Effector memory CD8-positive, alpha-beta T cell (primary cell): ENCODE measurements around the gene REX1BD.

Source experiments
- ATAC-seq: fragments of 150-1000 bp; cut with Tn5 transposase; replicated peaks from 2 replicates; pipeline ENCODE4 v1.10.0; 2021; ENCODE audit warnings: mild to moderate bottlenecking, moderate library complexity
- DNase-seq, 3 experiments: peaks; one replicate each; pipeline ENCODE4 v3.0.0; 2021
- H3K27ac Mint-ChIP-seq, 2 donors: one replicate each; pipeline ENCODE4 v1.8.0; 2022; ENCODE audit warnings: mild to moderate bottlenecking in 2 of 2, mixed read lengths in 2 of 2, moderate library complexity in 2 of 2
- H3K27me3 Mint-ChIP-seq, 2 donors: one replicate each; pipeline ENCODE4 v1.8.0; 2022; ENCODE audit warnings: mixed read lengths in 2 of 2
- H3K36me3 Mint-ChIP-seq: one replicate; pipeline ENCODE4 v1.8.0; 2022; ENCODE audit warnings: mild to moderate bottlenecking, moderate library complexity, mixed read lengths; ENCODE audit not compliant: insufficient read depth
- H3K4me1 Mint-ChIP-seq, 2 donors: one replicate each; pipeline ENCODE4 v1.8.0; 2022; ENCODE audit warnings: low read depth in 2 of 2, mixed read lengths in 2 of 2
- H3K4me3 Mint-ChIP-seq, 2 donors: one replicate each; pipeline ENCODE4 v1.8.0; 2022; ENCODE audit warnings: mild to moderate bottlenecking in 2 of 2, mixed read lengths in 2 of 2, moderate library complexity in 2 of 2
- H3K9me3 Mint-ChIP-seq, 2 donors: one replicate each; pipeline ENCODE4 v1.8.0; 2022; ENCODE audit warnings: mixed read lengths in 2 of 2

Gene REX1BD

GRCh38 chr19:18559685-18560084 is 28.9 kb upstream of the REX1BD start:
- H3K4me1 Mint-ChIP-seq: peaks cover 10 to 16% of the 10 kb centered on the region in 2 donors
- H3K27ac Mint-ChIP-seq: peak overlapping the region; percentile 91 to 95
- H3K4me3 Mint-ChIP-seq: peak overlapping the region; percentile 89
- peaks cover 38% of the 10 kb centered on the region for H3K36me3 Mint-ChIP-seq
- H3K27me3 Mint-ChIP-seq: no peaks in the 10 kb centered on the region
- DNase-seq (no peak), ATAC-seq (no peak)
- no peaks in the 10 kb centered on the region for H3K9me3 Mint-ChIP-seq

DNA sequence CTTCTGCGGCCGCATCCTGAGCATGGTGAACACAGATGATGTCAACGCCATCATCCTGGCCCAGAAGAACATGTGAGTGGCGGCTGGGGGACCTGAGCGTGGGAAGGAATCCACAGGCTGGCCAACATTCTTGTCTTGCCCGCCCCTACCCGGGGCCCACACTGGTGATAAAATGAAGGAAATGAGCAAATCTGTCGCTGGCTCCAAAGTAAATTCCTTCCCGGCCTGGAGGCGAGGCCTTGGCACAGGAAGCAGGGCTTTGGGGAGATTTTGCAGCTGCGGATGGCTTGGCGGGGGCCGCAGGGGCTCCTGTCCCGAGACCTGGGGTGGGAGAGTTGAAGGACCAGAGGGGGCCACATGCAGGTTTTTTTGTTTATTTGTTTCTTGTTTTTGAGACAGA is 26.5 kb upstream of the REX1BD start:
- H3K36me3 Mint-ChIP-seq: peaks cover 54% of the 10 kb centered on the region
- no peak for DNase-seq

DNA sequence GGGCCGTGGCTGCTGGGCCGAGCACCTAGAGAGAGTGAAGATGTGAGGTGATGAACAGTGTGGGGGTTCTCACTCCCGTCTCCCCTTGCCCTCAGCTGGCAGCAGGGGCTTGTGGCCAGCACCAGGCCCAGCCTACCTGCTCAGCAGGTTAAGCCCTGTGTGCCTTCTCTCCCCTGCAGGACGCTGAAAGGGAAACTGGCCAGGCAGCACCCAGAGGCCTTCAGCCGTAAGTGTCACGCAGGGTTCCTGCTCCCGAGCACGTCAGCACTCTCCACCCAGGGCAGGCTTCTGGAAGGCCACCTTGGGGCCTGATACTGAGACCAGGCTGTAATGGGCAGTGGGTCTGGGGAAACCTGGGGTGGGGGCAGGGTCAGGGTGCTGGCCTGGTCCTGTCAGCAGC is 21.6 kb upstream of the REX1BD start:
- Mint-ChIP-seq H3K9me3 (no peaks in the 10 kb centered on the region), H3K27me3 (no peaks in the 10 kb centered on the region), H3K4me1 (peaks cover 6 to 8% of the 10 kb centered on the region in 2 donors), H3K27ac (no peak overlapping the region), H3K36me3 (peaks cover 68% of the 10 kb centered on the region), H3K4me3 (no peak overlapping the region)
- ATAC-seq (no peak), DNase-seq (no peak)

More for the DNA sequence above, 26.5 kb upstream of the REX1BD start:
- no peaks in the 10 kb centered on the region for H3K9me3 Mint-ChIP-seq
- peaks cover 10 to 16% of the 10 kb centered on the region in 2 donors for H3K4me1 Mint-ChIP-seq
- no peaks in the 10 kb centered on the region for H3K27me3 Mint-ChIP-seq
- no peak overlapping the region for H3K4me3 Mint-ChIP-seq
- no peak overlapping the region for H3K27ac Mint-ChIP-seq
- no peak for ATAC-seq

DNA sequence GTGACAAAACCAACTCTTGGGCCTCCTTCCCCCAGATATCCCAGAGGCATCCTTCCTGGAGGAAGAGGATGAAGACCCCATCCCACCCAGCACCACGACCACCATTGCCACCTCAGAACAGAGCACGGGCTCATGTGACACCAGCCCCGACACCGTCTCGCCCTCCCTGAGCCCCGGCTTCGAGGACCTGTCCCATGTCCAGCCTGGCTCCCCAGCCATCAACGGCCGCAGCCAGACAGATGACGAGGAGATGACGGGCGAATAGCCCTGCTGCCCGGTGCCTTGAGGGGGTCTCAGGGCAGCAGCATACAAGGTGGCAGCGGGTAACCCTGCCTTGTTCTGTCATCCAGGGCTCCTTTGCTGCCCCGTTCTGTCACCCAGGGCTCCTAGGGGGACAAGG is 20.2 kb upstream of the REX1BD start:
- Mint-ChIP-seq H3K4me1 (peaks cover 17 to 20% of the 10 kb centered on the region in 2 donors), H3K36me3 (peaks cover 68% of the 10 kb centered on the region), H3K27ac (peak overlapping the region; percentile 78 to 82), H3K9me3 (no peaks in the 10 kb centered on the region), H3K27me3 (no peaks in the 10 kb centered on the region), H3K4me3 (no peak overlapping the region)
- DNase-seq (no peak), ATAC-seq (no peak)

DNA sequence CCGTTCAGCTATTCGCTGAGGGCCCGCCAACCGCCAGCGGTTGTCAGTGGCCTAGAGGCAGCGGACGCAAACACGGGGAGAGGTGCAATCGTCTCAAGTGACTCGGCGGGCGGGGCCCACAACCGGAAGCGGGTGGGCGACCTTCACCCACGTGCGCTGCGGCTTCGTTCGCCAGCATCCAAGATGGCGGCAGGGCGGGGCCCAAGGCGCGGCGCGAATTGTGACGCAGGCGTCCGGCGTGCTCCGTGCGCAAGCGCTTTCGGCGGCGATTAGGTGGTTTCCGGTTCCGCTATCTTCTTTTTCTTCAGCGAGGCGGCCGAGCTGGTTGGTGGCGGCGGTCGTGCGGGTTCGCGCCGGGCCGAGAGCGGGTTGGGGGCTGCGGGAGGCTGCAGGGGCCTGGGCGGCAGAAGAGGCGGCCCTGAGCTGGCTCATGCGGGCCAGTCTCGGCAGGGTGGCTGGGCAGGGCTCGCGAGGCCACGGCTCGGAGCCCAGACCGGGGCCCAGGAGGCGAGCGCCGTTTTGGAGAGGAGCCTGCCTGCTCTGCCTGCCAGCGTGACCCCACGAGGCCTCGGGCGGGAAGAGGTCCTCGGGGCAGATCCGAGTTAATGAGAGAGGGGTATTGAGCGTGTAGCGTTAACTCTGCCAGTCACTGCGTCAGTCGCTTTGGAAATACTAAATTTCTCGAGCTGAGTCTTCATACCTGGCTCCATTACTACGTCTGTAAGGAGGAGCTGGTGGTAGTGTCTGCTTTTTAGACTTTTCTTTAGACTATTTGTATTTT is 16.8 kb upstream of the REX1BD start, which contains the start of gene UBA52:
Gene UBA52, plus strand, starts transcription at position 294 of the 781 bp plus-strand sequence. CDS start 1,444 bp downstream, outside the sequence.
- Mint-ChIP-seq H3K27ac (peak within 1 kb of the TSS; percentile 96 to 98), H3K9me3 (no peaks in the 10 kb centered on the region), H3K36me3 (peaks cover 67% of the 10 kb centered on the region), H3K27me3 (no peaks in the 10 kb centered on the region), H3K4me1 (peaks cover 20 to 22% of the 10 kb centered on the region in 2 donors), H3K4me3 (peak within 1 kb of the TSS; percentile 90 to 92)
- DNase-seq (peak; percentile 99 to 100 (median 100)), ATAC-seq (peak; percentile 94)

DNA sequence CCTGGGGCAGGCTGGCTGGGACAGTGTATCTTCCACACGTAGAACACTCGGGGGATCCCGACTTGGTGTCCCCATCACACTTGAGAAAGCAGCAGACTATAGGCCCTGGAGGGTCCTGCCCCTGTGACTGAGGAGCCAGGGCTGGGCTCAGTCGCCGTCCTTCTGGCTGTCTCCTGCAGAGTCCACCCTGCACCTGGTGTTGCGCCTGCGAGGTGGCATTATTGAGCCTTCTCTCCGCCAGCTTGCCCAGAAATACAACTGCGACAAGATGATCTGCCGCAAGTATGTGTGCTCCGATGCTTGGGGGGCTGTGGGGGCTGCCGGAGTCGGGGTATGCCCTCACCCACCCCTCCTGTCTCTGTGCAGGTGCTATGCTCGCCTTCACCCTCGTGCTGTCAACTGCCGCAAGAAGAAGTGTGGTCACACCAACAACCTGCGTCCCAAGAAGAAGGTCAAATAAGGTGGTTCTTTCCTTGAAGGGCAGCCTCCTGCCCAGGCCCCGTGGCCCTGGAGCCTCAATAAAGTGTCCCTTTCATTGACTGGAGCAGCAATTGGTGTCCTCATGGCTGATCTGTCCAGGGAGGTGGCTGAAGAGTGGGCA is 13.8 kb upstream of the REX1BD start:
- Mint-ChIP-seq H3K36me3 (peaks cover 61% of the 10 kb centered on the region), H3K27ac (peak overlapping the region in 1 of 2 donors; percentile 14)

GRCh38 chr19:18576383-18576782 is 12.2 kb upstream of the REX1BD start:
- Mint-ChIP-seq H3K9me3 (no peaks in the 10 kb centered on the region), H3K4me1 (peaks cover 18 to 20% of the 10 kb centered on the region in 2 donors), H3K27ac (no peak overlapping the region), H3K27me3 (no peaks in the 10 kb centered on the region), H3K4me3 (no peak overlapping the region), H3K36me3 (peaks cover 56% of the 10 kb centered on the region)
- DNase-seq (no peak), ATAC-seq (no peak)

More for the DNA sequence above, 13.8 kb upstream of the REX1BD start:
- Mint-ChIP-seq H3K4me1 (peaks cover 20 to 22% of the 10 kb centered on the region in 2 donors), H3K9me3 (no peaks in the 10 kb centered on the region), H3K4me3 (no peak overlapping the region), H3K27me3 (no peaks in the 10 kb centered on the region)
- DNase-seq: no peak
- no peak for ATAC-seq

- Mint-ChIP-seq H3K27ac (no peak overlapping the region), H3K4me1 (peaks cover 8 to 12% of the 10 kb centered on the region in 2 donors), H3K36me3 (peaks cover 45% of the 10 kb centered on the region), H3K27me3 (no peaks in the 10 kb centered on the region), H3K9me3 (no peaks in the 10 kb centered on the region), H3K4me3 (no peak overlapping the region)
- DNase-seq: no peak
- ATAC-seq: no peak
Observed at GRCh38 chr19:18577365-18577914, 11.2 kb upstream of the REX1BD start.

DNA sequence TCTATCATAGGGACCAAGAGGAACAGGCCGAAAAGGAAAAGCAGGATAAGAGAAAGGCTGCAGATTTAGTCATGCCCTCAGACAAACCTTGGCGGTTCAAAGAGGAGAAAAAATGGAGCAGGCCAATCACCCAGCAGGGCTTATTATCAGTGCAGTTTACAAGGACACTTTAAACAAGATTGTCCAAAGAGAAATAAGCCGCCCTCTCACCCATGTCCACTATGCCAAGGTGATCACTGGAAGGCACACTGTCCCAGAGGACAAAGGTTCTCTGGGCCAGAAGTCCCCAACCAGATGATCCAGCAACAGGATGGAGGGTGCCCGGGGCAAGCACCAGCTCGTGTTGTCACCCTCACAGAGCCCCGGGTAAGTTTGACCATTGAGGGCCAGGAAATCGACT is 8.3 kb upstream of the REX1BD start:
- no peak for DNase-seq
- H3K4me1 Mint-ChIP-seq: peaks cover 0 to under 1% of the 10 kb centered on the region in 2 donors
- peaks cover 21% of the 10 kb centered on the region for H3K36me3 Mint-ChIP-seq
- no peak for ATAC-seq
- H3K27ac Mint-ChIP-seq: no peak overlapping the region
- H3K4me3 Mint-ChIP-seq: no peak overlapping the region
- no peaks in the 10 kb centered on the region for H3K9me3 Mint-ChIP-seq
- no peaks in the 10 kb centered on the region for H3K27me3 Mint-ChIP-seq

- H3K4me3 Mint-ChIP-seq: no peak overlapping the region
- peaks cover 13 to 24% of the 10 kb centered on the region in 2 donors for H3K4me1 Mint-ChIP-seq
- no peaks in the 10 kb centered on the region for H3K9me3 Mint-ChIP-seq
- H3K27ac Mint-ChIP-seq: no peak overlapping the region
- DNase-seq (no peak), ATAC-seq (no peak)
- peaks cover 31% of the 10 kb centered on the region for H3K36me3 Mint-ChIP-seq
- no peaks in the 10 kb centered on the region for H3K27me3 Mint-ChIP-seq
Observed at GRCh38 chr19:18586306-18586705, 2.3 kb upstream of the REX1BD start.

DNA sequence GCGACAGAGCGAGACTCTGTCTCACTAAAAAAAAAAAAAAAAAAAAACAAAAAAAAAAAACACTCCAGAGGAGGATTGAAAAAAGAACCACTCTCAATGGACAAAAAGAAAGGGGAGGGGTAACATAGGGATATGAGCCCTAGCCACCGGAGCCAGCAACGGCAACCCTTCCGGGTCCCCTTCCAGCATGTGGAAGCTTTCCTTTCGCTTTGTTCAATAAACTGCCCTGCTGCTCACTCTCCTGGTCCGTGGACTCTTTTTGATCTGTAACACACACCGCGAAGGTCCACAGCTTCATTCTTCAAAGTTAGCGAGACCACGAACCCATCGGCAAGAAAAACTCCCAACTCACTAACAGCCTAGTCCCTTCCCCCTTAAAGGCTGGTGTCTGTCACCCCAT is 1.0 kb upstream of the REX1BD start:
- peak overlapping the region in 1 of 2 donors; percentile 77 for H3K27ac Mint-ChIP-seq
- H3K36me3 Mint-ChIP-seq: peaks cover 37% of the 10 kb centered on the region
- H3K4me3 Mint-ChIP-seq: peak overlapping the region in 1 of 2 donors; percentile 84

GRCh38 chr19:18587962-18588610 is 512 bp upstream of the REX1BD start:
- ATAC-seq: peak; percentile 2
- Mint-ChIP-seq H3K27ac (peak overlapping the region; percentile 77 to 92), H3K9me3 (no peaks in the 10 kb centered on the region), H3K4me3 (peak overlapping the region; percentile 82 to 84), H3K27me3 (no peaks in the 10 kb centered on the region), H3K4me1 (peaks cover 13 to 24% of the 10 kb centered on the region in 2 donors), H3K36me3 (peaks cover 37% of the 10 kb centered on the region)
- DNase-seq: no peak

More for the DNA sequence above, 1.0 kb upstream of the REX1BD start:
- DNase-seq (no peak), ATAC-seq (no peak)
- H3K9me3 Mint-ChIP-seq: no peaks in the 10 kb centered on the region
- H3K27me3 Mint-ChIP-seq: no peaks in the 10 kb centered on the region
- H3K4me1 Mint-ChIP-seq: peaks cover 13 to 24% of the 10 kb centered on the region in 2 donors
